IMR-90 (cell line): ENCODE results near the gene SLC9C2. TPM values are rescaled to one million over a fixed set of nuclear protein-coding genes. Genes with fewer than 3 reads are reported as not detected.

Experiments
- ATAC-seq: fragments of 200-7000 bp; cut with Tn5 transposase; 2 replicates; pipeline ENCODE4 v1.9.1; 2020; ENCODE audit warnings: low read depth, mild to moderate bottlenecking, moderate library complexity
- BruUV-seq: library from RNA; stranded (reverse); fragments of 400-500 nt; replicated peaks from 2 replicates; lab custom pipeline; 2021; lab: Mats Ljungman, UMichigan
- CTCF ChIA-PET: fragments of 300-600 bp; formaldehyde crosslinking; extraction: SDS; loops from one replicate; lab custom pipeline; 2021; ENCODE audit warnings: antibody characterized with exemption; lab: Yijun Ruan, JAX
- POLR2A ChIA-PET: fragments of 300-600 bp; sonication (Branson Sonifier 250); formaldehyde crosslinking; loops from one replicate; lab custom pipeline; 2022; ENCODE audit warnings: antibody characterized with exemption; ENCODE audit not compliant: unreplicated experiment; lab: Charles Lee
- DNase-seq: peaks from one replicate; pipeline ENCODE4 v3.0.0; 2013
- H2AFZ ChIP-seq: replicated peaks from 2 replicates; pipeline ENCODE3; 2013; ENCODE audit warnings: low read length, mild to moderate bottlenecking; ENCODE audit not compliant: poor library complexity
- H2AK5ac ChIP-seq: 2 replicates; pipeline ENCODE4 v1.6.1; 2013; ENCODE audit warnings: low read depth, low read length, inconsistent platforms
- H2AK9ac ChIP-seq: replicated peaks from 2 replicates; pipeline ENCODE3; 2013; ENCODE audit warnings: mild to moderate bottlenecking, low read depth, low read length, moderate library complexity; ENCODE audit not compliant: poor library complexity
- H2BK120ac ChIP-seq: 2 replicates; pipeline ENCODE4 v1.6.1; 2013; ENCODE audit warnings: low read depth, low read length, inconsistent platforms
- H2BK15ac ChIP-seq: 3 replicates; pipeline ENCODE4 v1.6.1; 2013; ENCODE audit warnings: low read depth, low read length, inconsistent platforms
- H2BK20ac ChIP-seq: 2 replicates; pipeline ENCODE4 v1.6.1; 2013; ENCODE audit warnings: low read depth, mild to moderate bottlenecking, inconsistent platforms, low read length, moderate library complexity
- H2BK5ac ChIP-seq: 2 replicates; pipeline ENCODE4 v1.6.1; 2013; ENCODE audit warnings: mild to moderate bottlenecking, low read depth, low read length, inconsistent platforms; ENCODE audit not compliant: poor library complexity, severe bottlenecking
- H3K14ac ChIP-seq: replicated peaks from 2 replicates; pipeline ENCODE4 v1.6.1; 2013; ENCODE audit warnings: low read depth, low read length, inconsistent platforms
- H3K18ac ChIP-seq: 2 replicates; pipeline ENCODE4 v1.6.1; 2013; ENCODE audit warnings: low read depth, low read length, control low read depth
- H3K23ac ChIP-seq: 2 replicates; pipeline ENCODE4 v1.6.1; 2013; ENCODE audit warnings: low read depth, low read length, inconsistent platforms
- H3K27ac ChIP-seq: 2 replicates; pipeline ENCODE4 v1.5.1; 2013; ENCODE audit warnings: mild to moderate bottlenecking, control low read depth, low read length; ENCODE audit not compliant: insufficient read depth
- H3K27me3 ChIP-seq: 2 replicates; pipeline ENCODE4 v1.6.1; 2013; ENCODE audit warnings: low read length; ENCODE audit not compliant: control insufficient read depth, insufficient read depth
- H3K36me3 ChIP-seq: 2 replicates; pipeline ENCODE4 v1.6.1; 2013; ENCODE audit warnings: low read length, mixed read lengths; ENCODE audit not compliant: control insufficient read depth, insufficient read depth
- H3K4ac ChIP-seq: 2 replicates; pipeline ENCODE4 v1.6.1; 2013; ENCODE audit warnings: low read depth, low read length, inconsistent platforms
- H3K4me1 ChIP-seq: 2 replicates; pipeline ENCODE4 v1.6.1; 2013; ENCODE audit warnings: low read length, mixed read lengths; ENCODE audit not compliant: control insufficient read depth, insufficient read depth
- H3K4me2 ChIP-seq: 2 replicates; pipeline ENCODE4 v1.6.1; 2013; ENCODE audit warnings: low read depth, mild to moderate bottlenecking, control low read depth, low read length, moderate library complexity
- H3K4me3 ChIP-seq: 2 replicates; pipeline ENCODE4 v1.5.1; 2013; ENCODE audit warnings: low read depth, mild to moderate bottlenecking, control low read depth, low read length, moderate library complexity; ENCODE audit not compliant: insufficient read depth
- H3K56ac ChIP-seq: 2 replicates; pipeline ENCODE4 v1.6.1; 2013; ENCODE audit warnings: low read length, inconsistent platforms; ENCODE audit not compliant: insufficient read depth; ENCODE audit errors: extremely low read depth
- H3K79me1 ChIP-seq, 2 experiments: 2 replicates each; pipeline ENCODE4 v1.6.1; 2013; ENCODE audit warnings: low read length in 2 of 2, inconsistent platforms in 1 of 2, low read depth in 1 of 2
- H3K9ac ChIP-seq: 2 replicates; pipeline ENCODE4 v1.6.1; 2013; ENCODE audit warnings: low read depth, low read length, control low read depth
- H3K9me1 ChIP-seq: 2 replicates; pipeline ENCODE4 v1.6.1; 2013; ENCODE audit warnings: low read length, inconsistent platforms; ENCODE audit not compliant: insufficient read depth
- H3K9me3 ChIP-seq: 2 replicates; pipeline ENCODE4 v1.6.1; 2013; ENCODE audit warnings: low read length; ENCODE audit not compliant: control insufficient read depth, insufficient read depth
- H4K20me1 ChIP-seq: 2 replicates; pipeline ENCODE4 v1.6.1; 2013; ENCODE audit warnings: low read length, inconsistent platforms; ENCODE audit not compliant: insufficient read depth
- H4K5ac ChIP-seq: 2 replicates; pipeline ENCODE4 v1.6.1; 2013; ENCODE audit warnings: mild to moderate bottlenecking, low read depth, low read length, control low read depth
- H4K8ac ChIP-seq, 2 experiments: 2 replicates each; pipeline ENCODE4 v1.6.1; 2013; ENCODE audit warnings: low read depth in 2 of 2, low read length in 2 of 2, control low read depth in 1 of 2, inconsistent platforms in 1 of 2
- H4K91ac ChIP-seq: 2 replicates; pipeline ENCODE4 v1.6.1; 2013; ENCODE audit warnings: low read depth, low read length, inconsistent platforms; ENCODE audit not compliant: insufficient read depth
- FOS ChIP-seq: fragments of 150-350 bp; IDR thresholded peaks from 2 replicates; pipeline ENCODE4 v1.6.1; 2016; ENCODE audit warnings: low read depth, low read length
- MAFK ChIP-seq: IDR thresholded peaks from 2 replicates; pipeline ENCODE4 v1.6.1; 2012; ENCODE audit warnings: low read depth, low read length, improper control_type of control experiment
- WGBS, 2 experiments: methylation state at CpG; one replicate each; pipeline versions ENCODE4 v1.1.5 to v1.1.7; 2013; ENCODE audit warnings: missing lambda C conversion rate in 2 of 2; ENCODE audit not compliant: insufficient read length in 1 of 2; ENCODE audit errors: extremely low coverage in 2 of 2; 5-methylcytosine and 5-hydroxymethylcytosine counted together
- dilution Hi-C: fragments of 300-500 bp; cut with HindIII; formaldehyde crosslinking; loops from one replicate; pipeline ENCODE4 v1.14.3; 2018; ENCODE audit warnings: low sequenced_read_pairs; ENCODE audit not compliant: unreplicated experiment
- in situ Hi-C: fragments of 300-500 bp; cut with MboI; formaldehyde crosslinking; loops from 3 replicates; pipeline ENCODE4 v1.14.3; 2019; ENCODE audit warnings: low sequenced_read_pairs, inconsistent platforms, mixed read lengths
- intact Hi-C: fragments of 100-400 bp; cut with micrococcal nuclease; formaldehyde crosslinking; loops from 2 replicates; pipeline ENCODE4 v1.10.0; 2022
- polyA plus RNA-seq, 3 experiments: library from polyadenylated mRNA; depleted of rRNA; stranded (reverse); fragments of >200 nt; gene quantifications; 2 replicates each; pipeline ENCODE4 v1.2.3, GENCODE V29; 2012; ENCODE audit warnings: low replicate concordance in 1 of 3
- total RNA-seq: library from RNA; depleted of rRNA; stranded (reverse); fragments of >200 nt; gene quantifications from 2 replicates; pipeline ENCODE4 v1.2.3, GENCODE V29; 2012

SLC9C2 gene
- total and polyA plus RNA-seq, 2 of the 4 experiments (the other 2 are of a cell fraction): not detected

GRCh38 chr1:173474097-173474779 is 128.6 kb downstream of the SLC9C2 start:
- Histone ChIP-seq H3K18ac (peak overlapping the region; percentile 83; the same call in 1 of the 2 replicates), H2BK5ac (peak overlapping the region; percentile 91), H4K8ac (peak overlapping the region; percentile 59 to 74; a peak in 2 of 4 replicates), H3K4me1 (peaks cover 16% of the 10 kb centered on the region), H3K4me2 (peak overlapping the region; percentile 88; the same call in 1 of the 2 replicates), H2AK9ac (no peak overlapping the region), H3K27ac (peak overlapping the region; percentile 41; the same call in 1 of the 2 replicates), H3K27me3 (no peaks in the 10 kb centered on the region), H3K23ac (peak overlapping the region; percentile 74), H3K79me1 (peaks cover 6 to 60% of the 10 kb centered on the region in 2 experiments; a peak in 3 of 4 replicates), H3K9me1 (peaks cover 4% of the 10 kb centered on the region; the same call in 1 of the 2 replicates), H2BK120ac (peak overlapping the region; percentile 73), H4K20me1 (peaks cover 11% of the 10 kb centered on the region; the same call in 1 of the 2 replicates), H3K36me3 (no peaks in the 10 kb centered on the region), H2BK15ac (peak overlapping the region; percentile 5; the same call in 1 of the 3 replicates), H4K5ac (peak overlapping the region; percentile 14), H4K91ac (peak overlapping the region; percentile 42), H3K9ac (peak overlapping the region; percentile 32; the same call in 1 of the 2 replicates), H3K4ac (peak overlapping the region; percentile 61; the same call in 1 of the 2 replicates), H2BK20ac (peak overlapping the region; percentile 81; the same call in 1 of the 2 replicates), H3K9me3 (peaks cover 5% of the 10 kb centered on the region; the same call in 1 of the 2 replicates), H2AFZ (no peak overlapping the region), H2AK5ac (peak overlapping the region; percentile 40), H3K14ac (peak overlapping the region; percentile 58), H3K4me3 (no peak overlapping the region), H3K56ac (no peak overlapping the region; the same call in 1 of the 2 replicates)
- TF ChIP-seq MAFK: 0 out of 2 replicates have a peak, but pooled peaks have one; percentile 4
- TF ChIP-seq FOS: no peak
- intact Hi-C loops: no loop called here
- dilution Hi-C loops: no loop called here
- ChIA-PET CTCF (no interaction called here), POLR2A (no interaction called here)
- WGBS, 2 experiments: no CpG with 5 or more reads among the region's 5 CpGs
- BruUV-seq: no TSS peak
- ATAC-seq (no peak), DNase-seq (peak; percentile 7)
- in situ Hi-C loops: no loop called here
